ENCODE data around the gene KLF11.

DNA sequence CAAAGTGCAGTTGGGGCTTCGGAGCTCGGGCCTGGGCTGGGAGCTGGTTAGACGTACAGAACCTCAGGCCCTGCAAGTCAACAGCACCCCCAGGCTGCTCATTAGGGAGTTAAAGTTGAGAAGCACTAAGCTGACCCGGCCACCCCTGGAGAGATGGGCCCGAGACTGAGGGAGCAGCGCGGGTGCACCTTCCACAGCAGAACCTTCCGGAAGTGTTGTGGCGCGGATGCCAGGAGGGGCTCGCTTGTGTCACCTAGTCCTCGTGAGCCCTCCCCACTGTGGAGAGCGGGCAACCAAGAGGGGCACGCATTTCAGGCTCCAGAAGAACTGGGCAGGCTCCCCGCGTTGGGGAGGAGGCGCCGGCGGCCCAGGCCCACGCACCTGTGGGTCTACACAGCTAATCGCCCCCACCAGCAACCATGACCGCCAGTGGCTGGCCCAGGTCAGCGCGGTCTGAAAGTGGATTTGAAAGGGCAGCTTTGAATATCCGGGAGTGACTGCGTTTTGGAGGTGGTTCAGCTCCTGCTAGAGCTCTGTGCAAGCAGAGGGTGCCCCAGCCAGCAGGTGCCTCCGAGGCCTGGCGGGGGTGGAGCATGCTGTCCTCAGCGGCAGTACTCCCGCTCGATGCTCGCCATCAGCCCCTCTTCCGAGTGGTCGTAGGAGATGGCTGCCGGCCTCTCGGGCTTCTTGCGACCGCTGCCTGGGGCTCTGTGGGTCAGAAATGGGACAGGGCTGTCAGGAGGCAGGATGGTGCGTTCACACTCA lies 15.1 kb downstream of the KLF11 start:
- TF ChIP-seq, protein P1, sequence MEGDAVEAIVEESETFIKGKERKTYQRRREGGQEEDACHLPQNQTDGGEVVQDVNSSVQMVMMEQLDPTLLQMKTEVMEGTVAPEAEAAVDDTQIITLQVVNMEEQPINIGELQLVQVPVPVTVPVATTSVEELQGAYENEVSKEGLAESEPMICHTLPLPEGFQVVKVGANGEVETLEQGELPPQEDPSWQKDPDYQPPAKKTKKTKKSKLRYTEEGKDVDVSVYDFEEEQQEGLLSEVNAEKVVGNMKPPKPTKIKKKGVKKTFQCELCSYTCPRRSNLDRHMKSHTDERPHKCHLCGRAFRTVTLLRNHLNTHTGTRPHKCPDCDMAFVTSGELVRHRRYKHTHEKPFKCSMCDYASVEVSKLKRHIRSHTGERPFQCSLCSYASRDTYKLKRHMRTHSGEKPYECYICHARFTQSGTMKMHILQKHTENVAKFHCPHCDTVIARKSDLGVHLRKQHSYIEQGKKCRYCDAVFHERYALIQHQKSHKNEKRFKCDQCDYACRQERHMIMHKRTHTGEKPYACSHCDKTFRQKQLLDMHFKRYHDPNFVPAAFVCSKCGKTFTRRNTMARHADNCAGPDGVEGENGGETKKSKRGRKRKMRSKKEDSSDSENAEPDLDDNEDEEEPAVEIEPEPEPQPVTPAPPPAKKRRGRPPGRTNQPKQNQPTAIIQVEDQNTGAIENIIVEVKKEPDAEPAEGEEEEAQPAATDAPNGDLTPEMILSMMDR (IDR thresholded peaks at IDR 0.05): no peak
- no peak for TF ChIP-seq POLR2A (IDR thresholded peaks at IDR 0.05)

Data from vagina (tissue), 2 donors.